Thyroid gland (tissue), 4 donors: Measurements from ENCODE around the gene PTPN4. TPM values are rescaled to one million over a fixed set of nuclear protein-coding genes. Genes with fewer than 3 reads are reported as not detected.

ENCODE experiments used
- DNase-seq, 2 donors: peaks; one replicate each; pipeline ENCODE4 v3.0.0-alpha.2; 2019
- H3K27ac ChIP-seq, 3 donors: fragments of 200-600 bp; sonication (generic); 1 replicate in 2 of 3; 2 replicates in 1 of 3; pipeline ENCODE4 v1.5.1; 2016 to 2019; ENCODE audit warnings: mild to moderate bottlenecking in 1 of 3, moderate library complexity in 1 of 3
- H3K27me3 ChIP-seq: fragments of 200-600 bp; sonication (generic); one replicate; pipeline ENCODE4 v1.5.1; 2019
- H3K36me3 ChIP-seq, 2 donors: fragments of 200-600 bp; sonication (generic); one replicate each; pipeline ENCODE4 v1.5.1; 2016 to 2019
- H3K4me1 ChIP-seq, 2 donors: fragments of 200-600 bp; sonication (generic); one replicate each; pipeline ENCODE4 v1.5.1; 2017 to 2019
- H3K4me3 ChIP-seq, 3 donors: fragments of 200-600 bp; sonication (generic); replicated peaks in 1 of 3; 1 replicate in 2 of 3; 2 replicates in 1 of 3; pipeline ENCODE4 v1.5.1; 2016; ENCODE audit warnings: mild to moderate bottlenecking in 1 of 3
- H3K9me3 ChIP-seq: fragments of 200-600 bp; sonication (generic); one replicate; pipeline ENCODE4 v1.5.1; 2017
- POLR2A ChIP-seq, 2 donors: fragments of 450-650 bp; IDR thresholded peaks; one replicate each; pipeline ENCODE4 v1.6.1; 2017; ENCODE audit warnings: antibody characterized with exemption in 2 of 2, mild to moderate bottlenecking in 2 of 2, moderate library complexity in 1 of 2
- WGBS, 2 donors: methylation state at CpG; one replicate each; pipeline ENCODE4 v1.1.5; 2017; 5-methylcytosine and 5-hydroxymethylcytosine counted together
- intact Hi-C: fragments of 100-400 bp; cut with DNase I; formaldehyde crosslinking; loops from one replicate; pipeline ENCODE4 v1.15.1; 2023
- total RNA-seq, 4 donors: library from RNA; depleted of rRNA; stranded (reverse); fragments of >200 nt; gene quantifications; one replicate each; pipeline ENCODE4 v1.2.3, GENCODE V29; 2016
- TF ChIP-seq, protein P1 (sequence below), 6 experiments: fragments of 200-600 bp in 3 of 6; fragments of 450-650 bp in 3 of 6; sonication (generic) in 3 of 6; IDR thresholded peaks; one replicate each; pipeline ENCODE4 v1.5.1; 2016 to 2019; ENCODE audit warnings: antibody characterized with exemption in 6 of 6, mild to moderate bottlenecking in 2 of 6, inconsistent platforms in 1 of 6, moderate library complexity in 1 of 6

Gene PTPN4, protein sequence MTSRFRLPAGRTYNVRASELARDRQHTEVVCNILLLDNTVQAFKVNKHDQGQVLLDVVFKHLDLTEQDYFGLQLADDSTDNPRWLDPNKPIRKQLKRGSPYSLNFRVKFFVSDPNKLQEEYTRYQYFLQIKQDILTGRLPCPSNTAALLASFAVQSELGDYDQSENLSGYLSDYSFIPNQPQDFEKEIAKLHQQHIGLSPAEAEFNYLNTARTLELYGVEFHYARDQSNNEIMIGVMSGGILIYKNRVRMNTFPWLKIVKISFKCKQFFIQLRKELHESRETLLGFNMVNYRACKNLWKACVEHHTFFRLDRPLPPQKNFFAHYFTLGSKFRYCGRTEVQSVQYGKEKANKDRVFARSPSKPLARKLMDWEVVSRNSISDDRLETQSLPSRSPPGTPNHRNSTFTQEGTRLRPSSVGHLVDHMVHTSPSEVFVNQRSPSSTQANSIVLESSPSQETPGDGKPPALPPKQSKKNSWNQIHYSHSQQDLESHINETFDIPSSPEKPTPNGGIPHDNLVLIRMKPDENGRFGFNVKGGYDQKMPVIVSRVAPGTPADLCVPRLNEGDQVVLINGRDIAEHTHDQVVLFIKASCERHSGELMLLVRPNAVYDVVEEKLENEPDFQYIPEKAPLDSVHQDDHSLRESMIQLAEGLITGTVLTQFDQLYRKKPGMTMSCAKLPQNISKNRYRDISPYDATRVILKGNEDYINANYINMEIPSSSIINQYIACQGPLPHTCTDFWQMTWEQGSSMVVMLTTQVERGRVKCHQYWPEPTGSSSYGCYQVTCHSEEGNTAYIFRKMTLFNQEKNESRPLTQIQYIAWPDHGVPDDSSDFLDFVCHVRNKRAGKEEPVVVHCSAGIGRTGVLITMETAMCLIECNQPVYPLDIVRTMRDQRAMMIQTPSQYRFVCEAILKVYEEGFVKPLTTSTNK
- total RNA-seq: 100 to 1,000 TPM in 2 of 4 donors, 10 to 100 TPM in 2; 79.1 to 131 (median 114) TPM

DNA sequence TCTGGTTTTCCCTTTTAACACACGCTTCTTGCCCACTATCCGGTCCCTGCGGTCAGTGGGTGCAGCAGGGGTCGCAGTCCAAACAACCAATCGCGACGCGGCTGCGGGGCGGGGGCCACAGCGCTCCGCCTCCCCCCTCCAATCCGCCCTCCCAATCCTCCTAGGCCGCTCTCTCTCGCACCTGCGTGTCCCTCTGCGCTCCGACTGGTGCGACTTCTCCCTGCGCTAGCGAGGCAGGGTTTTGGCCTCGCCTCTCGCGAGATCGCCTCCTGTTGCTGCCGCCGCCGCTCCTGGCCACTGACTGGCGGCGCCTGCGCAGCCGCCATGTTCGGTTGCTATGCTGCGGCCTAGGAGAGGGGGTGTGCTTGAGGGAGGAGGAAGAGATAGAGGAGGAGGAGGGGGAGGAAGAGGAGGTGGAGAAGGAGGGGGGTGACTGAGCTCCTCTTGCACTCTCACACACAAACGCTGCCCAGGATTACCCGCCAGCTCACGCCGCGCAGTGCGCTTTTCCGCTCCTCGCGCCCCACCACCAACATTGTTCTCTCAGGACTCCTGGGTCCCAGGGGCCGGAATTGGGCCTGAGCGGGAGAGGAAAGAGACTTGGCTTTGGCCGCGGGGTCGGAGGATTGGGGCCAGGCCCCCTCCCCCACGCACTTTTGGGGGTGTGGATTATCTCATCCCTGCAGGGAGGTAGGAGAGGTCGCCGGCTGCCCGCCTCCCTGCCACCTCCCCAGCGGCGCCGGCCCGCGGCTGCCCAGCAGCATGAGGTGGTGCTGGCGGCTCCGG is at the start of gene PTPN4:
Gene PTPN4 (plus strand): TSS at position 472 of the 786 bp plus-strand sequence. CDS start 49,932 bp downstream, outside the sequence.
- DNase-seq: peak; percentile 97
- peak; percentile 73 to 94 for TF ChIP-seq POLR2A (IDR thresholded peaks at IDR 0.05)
- TF ChIP-seq, protein P1, sequence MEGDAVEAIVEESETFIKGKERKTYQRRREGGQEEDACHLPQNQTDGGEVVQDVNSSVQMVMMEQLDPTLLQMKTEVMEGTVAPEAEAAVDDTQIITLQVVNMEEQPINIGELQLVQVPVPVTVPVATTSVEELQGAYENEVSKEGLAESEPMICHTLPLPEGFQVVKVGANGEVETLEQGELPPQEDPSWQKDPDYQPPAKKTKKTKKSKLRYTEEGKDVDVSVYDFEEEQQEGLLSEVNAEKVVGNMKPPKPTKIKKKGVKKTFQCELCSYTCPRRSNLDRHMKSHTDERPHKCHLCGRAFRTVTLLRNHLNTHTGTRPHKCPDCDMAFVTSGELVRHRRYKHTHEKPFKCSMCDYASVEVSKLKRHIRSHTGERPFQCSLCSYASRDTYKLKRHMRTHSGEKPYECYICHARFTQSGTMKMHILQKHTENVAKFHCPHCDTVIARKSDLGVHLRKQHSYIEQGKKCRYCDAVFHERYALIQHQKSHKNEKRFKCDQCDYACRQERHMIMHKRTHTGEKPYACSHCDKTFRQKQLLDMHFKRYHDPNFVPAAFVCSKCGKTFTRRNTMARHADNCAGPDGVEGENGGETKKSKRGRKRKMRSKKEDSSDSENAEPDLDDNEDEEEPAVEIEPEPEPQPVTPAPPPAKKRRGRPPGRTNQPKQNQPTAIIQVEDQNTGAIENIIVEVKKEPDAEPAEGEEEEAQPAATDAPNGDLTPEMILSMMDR (IDR thresholded peaks at IDR 0.05): no peak
- Histone ChIP-seq H3K4me3 (peak within 1 kb of the TSS; percentile 68 to 84 (median 75)), H3K9me3 (no peaks in the 10 kb centered on the region), H3K36me3 (no peaks in the 10 kb centered on the region), H3K27ac (peak within 1 kb of the TSS; percentile 80 to 97 (median 95)), H3K27me3 (no peaks in the 10 kb centered on the region), H3K4me1 (peaks cover 15 to 23% of the 10 kb centered on the region in 2 donors)
- intact Hi-C loops: loop anchor here (10.0 kb wide), 1 partner anchor 65 kb away; no protein-coding TSS in a partner anchor
- WGBS, 2 donors: 0 to 1% methylated on average over 22 to 52 of the region's 59 CpGs

GRCh38 chr2:119710281-119710680 is 49.4 kb upstream of the PTPN4 start:
- Histone ChIP-seq H3K4me1 (peaks cover 28 to 33% of the 10 kb centered on the region in 2 donors), H3K4me3 (no peak overlapping the region), H3K27ac (no peak overlapping the region), H3K27me3 (no peaks in the 10 kb centered on the region), H3K36me3 (no peaks in the 10 kb centered on the region), H3K9me3 (no peaks in the 10 kb centered on the region)
- WGBS, 2 donors: 86 to 91% methylated on average over 8 of the region's 8 CpGs
- intact Hi-C loops: no loop called here
- no peak for DNase-seq
- TF ChIP-seq, protein P1 (IDR thresholded peaks at IDR 0.05): no peak
- no peak for TF ChIP-seq POLR2A (IDR thresholded peaks at IDR 0.05)

GRCh38 chr2:119711352-119711751 is 48.4 kb upstream of the PTPN4 start:
- intact Hi-C loops: no loop called here
- H3K9me3 ChIP-seq: no peaks in the 10 kb centered on the region
- WGBS, 2 donors: 96 to 97% methylated on average over 9 of the region's 9 CpGs

DNA sequence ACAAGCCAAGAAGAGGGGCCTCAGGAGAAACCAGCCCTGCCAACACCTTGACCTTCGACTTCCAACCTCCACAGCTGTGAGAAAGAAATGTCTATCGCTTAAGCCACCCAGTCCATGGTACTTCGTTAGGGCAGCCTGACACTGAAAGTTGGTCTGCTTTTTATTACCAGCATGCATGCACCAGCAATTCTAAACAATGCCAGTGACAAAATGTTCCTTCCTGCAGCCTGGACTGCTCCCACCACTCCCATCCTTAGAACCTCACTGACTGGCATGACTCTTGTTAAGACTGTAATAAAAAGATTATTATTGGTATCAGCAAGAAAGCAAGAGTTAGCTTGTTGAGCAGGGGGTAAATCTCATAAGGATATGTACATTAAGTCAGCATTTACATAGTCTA is 47.2 kb upstream of the PTPN4 start:
- TF ChIP-seq POLR2A (IDR thresholded peaks at IDR 0.05): no peak
- TF ChIP-seq, protein P1 (IDR thresholded peaks at IDR 0.05): no peak
- 87% methylated on average over 3 of the region's 3 CpGs for WGBS, 2 donors
- Histone ChIP-seq H3K36me3 (no peaks in the 10 kb centered on the region), H3K27me3 (no peaks in the 10 kb centered on the region), H3K4me3 (no peak overlapping the region), H3K4me1 (peaks cover 38 to 45% of the 10 kb centered on the region in 2 donors), H3K9me3 (no peaks in the 10 kb centered on the region), H3K27ac (peak overlapping the region; percentile 41 to 90 (median 83))
- intact Hi-C loops: no loop called here
- no peak for DNase-seq

More at GRCh38 chr2:119711352-119711751, 48.4 kb upstream of the PTPN4 start:
- TF ChIP-seq, protein P1 (IDR thresholded peaks at IDR 0.05): no peak
- TF ChIP-seq POLR2A (IDR thresholded peaks at IDR 0.05): no peak
- Histone ChIP-seq H3K27me3 (no peaks in the 10 kb centered on the region), H3K4me1 (peaks cover 38 to 43% of the 10 kb centered on the region in 2 donors), H3K36me3 (no peaks in the 10 kb centered on the region), H3K4me3 (no peak overlapping the region), H3K27ac (no peak overlapping the region)
- DNase-seq: no peak
